ENCODE measurements around the gene ZNF681.

Gene ZNF681

GRCh38 chr19:23792784-23793183, 34.1 kb upstream of the ZNF681 start:
- no peaks in the 10 kb centered on the region for H3K79me2 ChIP-seq (ENCODE audit: low read length)
- H3K4me1 ChIP-seq (ENCODE audit: low read length), result no peaks in the 10 kb centered on the region
- no peak overlapping the region for H3K9ac ChIP-seq (ENCODE audit: low read length)
- no peak overlapping the region for H3K4me2 ChIP-seq (ENCODE audit: low read length)
- TF ChIP-seq EZH2phosphoT487 (IDR thresholded peaks at IDR 0.05; ENCODE audit: low read depth), result no peak
- TF ChIP-seq, protein P1, sequence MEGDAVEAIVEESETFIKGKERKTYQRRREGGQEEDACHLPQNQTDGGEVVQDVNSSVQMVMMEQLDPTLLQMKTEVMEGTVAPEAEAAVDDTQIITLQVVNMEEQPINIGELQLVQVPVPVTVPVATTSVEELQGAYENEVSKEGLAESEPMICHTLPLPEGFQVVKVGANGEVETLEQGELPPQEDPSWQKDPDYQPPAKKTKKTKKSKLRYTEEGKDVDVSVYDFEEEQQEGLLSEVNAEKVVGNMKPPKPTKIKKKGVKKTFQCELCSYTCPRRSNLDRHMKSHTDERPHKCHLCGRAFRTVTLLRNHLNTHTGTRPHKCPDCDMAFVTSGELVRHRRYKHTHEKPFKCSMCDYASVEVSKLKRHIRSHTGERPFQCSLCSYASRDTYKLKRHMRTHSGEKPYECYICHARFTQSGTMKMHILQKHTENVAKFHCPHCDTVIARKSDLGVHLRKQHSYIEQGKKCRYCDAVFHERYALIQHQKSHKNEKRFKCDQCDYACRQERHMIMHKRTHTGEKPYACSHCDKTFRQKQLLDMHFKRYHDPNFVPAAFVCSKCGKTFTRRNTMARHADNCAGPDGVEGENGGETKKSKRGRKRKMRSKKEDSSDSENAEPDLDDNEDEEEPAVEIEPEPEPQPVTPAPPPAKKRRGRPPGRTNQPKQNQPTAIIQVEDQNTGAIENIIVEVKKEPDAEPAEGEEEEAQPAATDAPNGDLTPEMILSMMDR (IDR thresholded peaks at IDR 0.05; ENCODE audit: low read depth, low read length), result no peak
- H4K20me1 ChIP-seq (ENCODE audit: insufficient read depth, low read length), result no peaks in the 10 kb centered on the region
- H3K27ac ChIP-seq (ENCODE audit: low read length), result no peak overlapping the region
- 0 out of 2 replicates have a peak, but pooled peaks cover 6% of the 10 kb centered on the region for H3K9me3 ChIP-seq (ENCODE audit: insufficient read depth, low read length)
- no peak overlapping the region for H2AFZ ChIP-seq (ENCODE audit: low read depth, low read length)
- no peaks in the 10 kb centered on the region for H3K36me3 ChIP-seq (replicated peaks; ENCODE audit: low read depth, low read length)
- H3K27me3 ChIP-seq (ENCODE audit: low read depth, low read length), result no peaks in the 10 kb centered on the region
- no peak overlapping the region for H3K4me3 ChIP-seq (ENCODE audit: low read length)

DNA sequence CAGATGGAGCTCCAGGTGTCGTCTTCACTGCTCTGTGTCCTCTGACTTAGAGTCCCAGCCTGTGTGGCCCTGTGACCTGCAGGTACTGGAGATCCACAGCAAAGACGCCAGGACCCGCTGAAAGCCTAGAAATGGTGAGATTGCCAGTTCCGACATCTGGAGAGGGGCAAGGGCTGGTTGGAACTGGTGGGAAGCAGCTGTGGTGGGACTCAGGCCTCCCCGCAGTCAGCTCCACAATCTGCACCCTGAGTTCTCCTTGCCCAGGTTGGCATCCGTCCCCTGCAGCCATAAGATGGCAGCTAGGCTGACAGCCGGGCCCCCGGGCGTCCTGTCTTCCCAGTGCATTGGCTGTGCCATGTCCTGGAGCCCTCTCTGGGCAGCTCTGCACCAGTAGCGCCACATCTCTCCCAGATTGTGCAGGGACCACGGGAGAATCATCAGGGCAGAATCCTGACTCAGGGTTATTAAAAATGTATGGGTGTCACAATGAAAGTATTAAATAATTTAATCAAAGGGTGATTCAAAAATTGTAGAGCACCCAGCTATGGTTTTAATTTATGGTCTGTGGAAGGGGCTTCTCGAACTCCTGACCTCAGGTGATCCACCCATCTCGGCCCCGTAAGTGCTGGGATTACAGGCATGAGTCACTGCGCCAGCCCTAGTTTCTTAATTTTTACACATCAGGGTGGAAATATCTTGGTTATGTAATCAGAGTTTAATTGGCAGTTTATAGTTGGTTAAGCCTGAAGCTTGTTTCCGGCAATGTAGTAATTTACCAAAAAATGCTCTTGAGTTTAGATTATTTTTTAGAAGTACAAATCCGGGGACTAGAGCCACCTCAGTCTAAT, 32.2 kb upstream of the ZNF681 start:
- Histone ChIP-seq H3K27me3 (ENCODE audit: low read depth, low read length) (no peaks in the 10 kb centered on the region), H3K9ac (ENCODE audit: low read length) (no peak overlapping the region), H4K20me1 (ENCODE audit: insufficient read depth, low read length) (no peaks in the 10 kb centered on the region), H2AFZ (ENCODE audit: low read depth, low read length) (no peak overlapping the region), H3K27ac (ENCODE audit: low read length) (no peak overlapping the region), H3K36me3 (replicated peaks; ENCODE audit: low read depth, low read length) (no peaks in the 10 kb centered on the region), H3K4me1 (ENCODE audit: low read length) (no peaks in the 10 kb centered on the region), H3K9me3 (ENCODE audit: insufficient read depth, low read length) (0 out of 2 replicates have a peak, but pooled peaks cover 3% of the 10 kb centered on the region), H3K4me3 (ENCODE audit: low read length) (no peak overlapping the region), H3K4me2 (ENCODE audit: low read length) (no peak overlapping the region), H3K79me2 (ENCODE audit: low read length) (no peaks in the 10 kb centered on the region)
- TF ChIP-seq, protein P1 (IDR thresholded peaks at IDR 0.05; ENCODE audit: low read depth, low read length), result no peak
- no peak for TF ChIP-seq EZH2phosphoT487 (IDR thresholded peaks at IDR 0.05; ENCODE audit: low read depth)

DNA sequence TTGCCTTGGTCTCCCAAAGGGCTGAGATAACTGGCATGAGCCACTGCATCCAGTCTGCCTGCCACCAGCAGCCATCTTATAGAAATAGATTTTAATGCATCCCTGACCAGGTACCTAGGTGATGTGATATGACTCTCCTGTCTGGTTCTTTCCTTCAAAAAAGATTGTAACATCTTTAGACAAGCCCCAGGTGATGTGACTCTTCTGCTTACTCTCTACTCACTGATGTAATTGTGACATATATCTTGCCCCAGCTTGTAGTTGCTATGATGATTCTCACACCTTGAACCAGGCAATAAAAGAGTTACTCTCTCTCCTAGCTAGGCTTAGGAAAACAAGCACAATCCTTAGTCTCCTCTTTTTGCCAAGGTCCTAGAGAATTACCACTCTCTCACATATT, 30.6 kb upstream of the ZNF681 start:
- Histone ChIP-seq H3K79me2 (ENCODE audit: low read length) (no peaks in the 10 kb centered on the region), H3K27me3 (ENCODE audit: low read depth, low read length) (no peaks in the 10 kb centered on the region), H3K36me3 (replicated peaks; ENCODE audit: low read depth, low read length) (no peaks in the 10 kb centered on the region), H4K20me1 (ENCODE audit: insufficient read depth, low read length) (no peaks in the 10 kb centered on the region), H3K9me3 (ENCODE audit: insufficient read depth, low read length) (0 out of 2 replicates have a peak, but pooled peaks cover 3% of the 10 kb centered on the region), H3K4me2 (ENCODE audit: low read length) (no peak overlapping the region), H3K4me1 (ENCODE audit: low read length) (no peaks in the 10 kb centered on the region), H2AFZ (ENCODE audit: low read depth, low read length) (no peak overlapping the region), H3K27ac (ENCODE audit: low read length) (no peak overlapping the region), H3K9ac (ENCODE audit: low read length) (no peak overlapping the region), H3K4me3 (ENCODE audit: low read length) (no peak overlapping the region)
- TF ChIP-seq, protein P1 (IDR thresholded peaks at IDR 0.05; ENCODE audit: low read depth, low read length), result no peak
- no peak for TF ChIP-seq EZH2phosphoT487 (IDR thresholded peaks at IDR 0.05; ENCODE audit: low read depth)

- Histone ChIP-seq H3K9me3 (ENCODE audit: insufficient read depth, low read length) (0 out of 2 replicates have a peak, but pooled peaks cover 3% of the 10 kb centered on the region), H3K79me2 (ENCODE audit: low read length) (no peaks in the 10 kb centered on the region), H2AFZ (ENCODE audit: low read depth, low read length) (no peak overlapping the region), H4K20me1 (ENCODE audit: insufficient read depth, low read length) (no peaks in the 10 kb centered on the region), H3K4me2 (ENCODE audit: low read length) (no peak overlapping the region), H3K4me3 (ENCODE audit: low read length) (no peak overlapping the region), H3K36me3 (replicated peaks; ENCODE audit: low read depth, low read length) (no peaks in the 10 kb centered on the region), H3K9ac (ENCODE audit: low read length) (no peak overlapping the region), H3K4me1 (ENCODE audit: low read length) (no peaks in the 10 kb centered on the region), H3K27me3 (ENCODE audit: low read depth, low read length) (no peaks in the 10 kb centered on the region), H3K27ac (ENCODE audit: low read length) (no peak overlapping the region)
- TF ChIP-seq EZH2phosphoT487 (IDR thresholded peaks at IDR 0.05; ENCODE audit: low read depth), result no peak
- TF ChIP-seq, protein P1 (IDR thresholded peaks at IDR 0.05; ENCODE audit: low read depth, low read length), result no peak
Measured at GRCh38 chr19:23788411-23788810, 29.7 kb upstream of the ZNF681 start.

Data from OCI-LY3 (cell line).